ENCODE results near the gene TSR3.

DNA sequence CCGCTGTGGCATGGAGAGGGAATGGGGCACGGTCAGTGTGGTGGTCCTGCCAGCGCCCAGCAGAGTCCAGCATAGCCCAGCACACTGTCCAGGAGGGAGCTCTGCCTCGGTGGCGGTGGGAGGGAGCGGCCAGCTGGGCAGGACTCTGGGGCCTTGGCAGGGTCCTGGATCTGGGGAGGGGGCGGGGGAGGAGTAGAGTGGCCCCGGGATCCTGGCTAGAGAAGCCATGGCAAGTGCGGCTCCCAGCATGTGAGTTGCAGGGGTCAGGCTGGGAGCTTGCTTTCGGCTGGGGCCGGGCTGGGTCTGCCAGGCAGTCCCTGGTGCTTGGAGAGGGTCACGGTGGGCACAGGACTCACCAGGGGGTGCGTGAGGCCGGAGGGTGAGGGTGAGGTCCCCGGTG, 3.9 kb upstream of the TSR3 start:
- TF ChIP-seq, protein P1, sequence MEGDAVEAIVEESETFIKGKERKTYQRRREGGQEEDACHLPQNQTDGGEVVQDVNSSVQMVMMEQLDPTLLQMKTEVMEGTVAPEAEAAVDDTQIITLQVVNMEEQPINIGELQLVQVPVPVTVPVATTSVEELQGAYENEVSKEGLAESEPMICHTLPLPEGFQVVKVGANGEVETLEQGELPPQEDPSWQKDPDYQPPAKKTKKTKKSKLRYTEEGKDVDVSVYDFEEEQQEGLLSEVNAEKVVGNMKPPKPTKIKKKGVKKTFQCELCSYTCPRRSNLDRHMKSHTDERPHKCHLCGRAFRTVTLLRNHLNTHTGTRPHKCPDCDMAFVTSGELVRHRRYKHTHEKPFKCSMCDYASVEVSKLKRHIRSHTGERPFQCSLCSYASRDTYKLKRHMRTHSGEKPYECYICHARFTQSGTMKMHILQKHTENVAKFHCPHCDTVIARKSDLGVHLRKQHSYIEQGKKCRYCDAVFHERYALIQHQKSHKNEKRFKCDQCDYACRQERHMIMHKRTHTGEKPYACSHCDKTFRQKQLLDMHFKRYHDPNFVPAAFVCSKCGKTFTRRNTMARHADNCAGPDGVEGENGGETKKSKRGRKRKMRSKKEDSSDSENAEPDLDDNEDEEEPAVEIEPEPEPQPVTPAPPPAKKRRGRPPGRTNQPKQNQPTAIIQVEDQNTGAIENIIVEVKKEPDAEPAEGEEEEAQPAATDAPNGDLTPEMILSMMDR (IDR thresholded peaks at IDR 0.05): no peak
- no peak for TF ChIP-seq POLR2AphosphoS5 (IDR thresholded peaks at IDR 0.05)
- no peak for TF ChIP-seq POLR2A (IDR thresholded peaks at IDR 0.05; ENCODE audit: low read depth)
- TF ChIP-seq EP300 (IDR thresholded peaks at IDR 0.05): no peak
